Ureter (tissue), 1 donor: ENCODE results near the gene LIMK2. TPM values are rescaled to one million over a fixed set of nuclear protein-coding genes. Genes with fewer than 3 reads are reported as not detected.
"Not testable (repeated sequence)": the region's sequence is repeated elsewhere in the genome, so short reads cannot be mapped to it uniquely, and the experiment has no call there.

Experiments
- DNase-seq: peaks from one replicate; pipeline ENCODE4 v3.0.0-alpha.2; 2020; ENCODE audit warnings: low spot score
- total RNA-seq: library from RNA; stranded (reverse); gene quantifications from one replicate; pipeline ENCODE4 v1.2.4, GENCODE V29; 2023
- donor health status: DM: yes; HTN: yes; CAD: no.

The LIMK2 gene
- total RNA-seq, 1 donor from 2014 or later = 85.4 TPM

- no peak for DNase-seq
Observed at GRCh38 chr22:31244046-31244942, 32.2 kb downstream of the LIMK2 start.

GRCh38 chr22:31244943-31245451 is 32.9 kb downstream of the LIMK2 start:
- no peak for DNase-seq

GRCh38 chr22:31245998-31246397 is 33.9 kb downstream of the LIMK2 start:
- not testable (repeated sequence) for DNase-seq

GRCh38 chr22:31246687-31247086 is 34.6 kb downstream of the LIMK2 start:
- no peak for DNase-seq

- no peak for DNase-seq
Observed at GRCh38 chr22:31247726-31248125, 35.6 kb downstream of the LIMK2 start.

GRCh38 chr22:31248138-31248745 is 36.1 kb downstream of the LIMK2 start:
- DNase-seq = peak; percentile 86

GRCh38 chr22:31248965-31249958 is 37.2 kb downstream of the LIMK2 start:
- DNase-seq = no peak

- DNase-seq = no peak
Observed at GRCh38 chr22:31250740-31251600, 38.9 kb downstream of the LIMK2 start.

- peak; percentile 87 for DNase-seq
Observed at GRCh38 chr22:31253949-31254348, 41.9 kb downstream of the LIMK2 start.

GRCh38 chr22:31259798-31260473 is 47.8 kb downstream of the LIMK2 start:
- no peak for DNase-seq

GRCh38 chr22:31260474-31260856 is 48.4 kb downstream of the LIMK2 start:
- DNase-seq = no peak

- no peak for DNase-seq
Observed at GRCh38 chr22:31262312-31263133, 50.4 kb downstream of the LIMK2 start.

GRCh38 chr22:31263896-31264640 is 52.0 kb downstream of the LIMK2 start:
- no peak for DNase-seq

- no peak for DNase-seq
Observed at GRCh38 chr22:31268281-31268680, 56.2 kb downstream of the LIMK2 start.

- DNase-seq = no peak
Observed at GRCh38 chr22:31269892-31270579, 57.9 kb downstream of the LIMK2 start.

- DNase-seq = no peak
Observed at GRCh38 chr22:31271026-31271425, 58.9 kb downstream of the LIMK2 start.

GRCh38 chr22:31271485-31271884 is 59.4 kb downstream of the LIMK2 start:
- DNase-seq = no peak
